PFSK-1 (cell line): Measurements from ENCODE around the gene NDOR1.

ENCODE experiments used
- FOXP2 ChIP-seq: optimal IDR thresholded peaks from 2 replicates; pipeline ENCODE3; 2011; ENCODE audit warnings: borderline replicate concordance, control low read depth, inconsistent platforms; ENCODE audit not compliant: insufficient read depth; ENCODE audit errors: extremely low read length, extremely low read depth
- POLR2AphosphoS5 ChIP-seq: IDR thresholded peaks from 2 replicates; pipeline ENCODE4 v1.6.1; 2012; ENCODE audit warnings: low read depth, mild to moderate bottlenecking, control low read depth, low read length, moderate library complexity
- SIN3A ChIP-seq: IDR thresholded peaks from 2 replicates; pipeline ENCODE4 v1.6.1; 2012; ENCODE audit warnings: mild to moderate bottlenecking, low read length, moderate library complexity, borderline replicate concordance; ENCODE audit not compliant: insufficient read depth
- TAF1 ChIP-seq: IDR thresholded peaks from 2 replicates; pipeline ENCODE4 v1.6.1; 2012; ENCODE audit warnings: low read length, control low read depth, borderline replicate concordance; ENCODE audit not compliant: insufficient read depth
- TF ChIP-seq, protein P1 (sequence below), 2 experiments: IDR thresholded peaks; 2 replicates each; pipeline versions ENCODE4 v1.6.1 to v1.8.0; 2011 to 2012; ENCODE audit warnings: low read depth in 2 of 2, low read length in 2 of 2, control low read depth in 1 of 2, inconsistent platforms in 1 of 2, mild to moderate bottlenecking in 1 of 2, moderate library complexity in 1 of 2; ENCODE audit not compliant: insufficient read depth in 1 of 2

GRCh38 chr9:137263506-137263905 lies 58.0 kb downstream of the NDOR1 start:
- TF ChIP-seq POLR2AphosphoS5 (no peak), TAF1 (no peak), SIN3A (no peak), FOXP2 (no peak)
- TF ChIP-seq, protein P1, sequence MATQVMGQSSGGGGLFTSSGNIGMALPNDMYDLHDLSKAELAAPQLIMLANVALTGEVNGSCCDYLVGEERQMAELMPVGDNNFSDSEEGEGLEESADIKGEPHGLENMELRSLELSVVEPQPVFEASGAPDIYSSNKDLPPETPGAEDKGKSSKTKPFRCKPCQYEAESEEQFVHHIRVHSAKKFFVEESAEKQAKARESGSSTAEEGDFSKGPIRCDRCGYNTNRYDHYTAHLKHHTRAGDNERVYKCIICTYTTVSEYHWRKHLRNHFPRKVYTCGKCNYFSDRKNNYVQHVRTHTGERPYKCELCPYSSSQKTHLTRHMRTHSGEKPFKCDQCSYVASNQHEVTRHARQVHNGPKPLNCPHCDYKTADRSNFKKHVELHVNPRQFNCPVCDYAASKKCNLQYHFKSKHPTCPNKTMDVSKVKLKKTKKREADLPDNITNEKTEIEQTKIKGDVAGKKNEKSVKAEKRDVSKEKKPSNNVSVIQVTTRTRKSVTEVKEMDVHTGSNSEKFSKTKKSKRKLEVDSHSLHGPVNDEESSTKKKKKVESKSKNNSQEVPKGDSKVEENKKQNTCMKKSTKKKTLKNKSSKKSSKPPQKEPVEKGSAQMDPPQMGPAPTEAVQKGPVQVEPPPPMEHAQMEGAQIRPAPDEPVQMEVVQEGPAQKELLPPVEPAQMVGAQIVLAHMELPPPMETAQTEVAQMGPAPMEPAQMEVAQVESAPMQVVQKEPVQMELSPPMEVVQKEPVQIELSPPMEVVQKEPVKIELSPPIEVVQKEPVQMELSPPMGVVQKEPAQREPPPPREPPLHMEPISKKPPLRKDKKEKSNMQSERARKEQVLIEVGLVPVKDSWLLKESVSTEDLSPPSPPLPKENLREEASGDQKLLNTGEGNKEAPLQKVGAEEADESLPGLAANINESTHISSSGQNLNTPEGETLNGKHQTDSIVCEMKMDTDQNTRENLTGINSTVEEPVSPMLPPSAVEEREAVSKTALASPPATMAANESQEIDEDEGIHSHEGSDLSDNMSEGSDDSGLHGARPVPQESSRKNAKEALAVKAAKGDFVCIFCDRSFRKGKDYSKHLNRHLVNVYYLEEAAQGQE (IDR thresholded peaks at IDR 0.05; ENCODE audit: insufficient read depth in 1 of 2, low read depth in 2 of 2, low read length in 2 of 2), result no peak
